ENCODE results near the gene SLC25A29. TPM values are rescaled to one million over a fixed set of nuclear protein-coding genes. Genes with fewer than 3 reads are reported as not detected.
"Not testable (repeated sequence)": the region's sequence is repeated elsewhere in the genome, so short reads cannot be mapped to it uniquely, and the experiment has no call there.

SLC25A29 gene
- polyA plus RNA-seq, 1 donor, result 78.0 TPM

DNA sequence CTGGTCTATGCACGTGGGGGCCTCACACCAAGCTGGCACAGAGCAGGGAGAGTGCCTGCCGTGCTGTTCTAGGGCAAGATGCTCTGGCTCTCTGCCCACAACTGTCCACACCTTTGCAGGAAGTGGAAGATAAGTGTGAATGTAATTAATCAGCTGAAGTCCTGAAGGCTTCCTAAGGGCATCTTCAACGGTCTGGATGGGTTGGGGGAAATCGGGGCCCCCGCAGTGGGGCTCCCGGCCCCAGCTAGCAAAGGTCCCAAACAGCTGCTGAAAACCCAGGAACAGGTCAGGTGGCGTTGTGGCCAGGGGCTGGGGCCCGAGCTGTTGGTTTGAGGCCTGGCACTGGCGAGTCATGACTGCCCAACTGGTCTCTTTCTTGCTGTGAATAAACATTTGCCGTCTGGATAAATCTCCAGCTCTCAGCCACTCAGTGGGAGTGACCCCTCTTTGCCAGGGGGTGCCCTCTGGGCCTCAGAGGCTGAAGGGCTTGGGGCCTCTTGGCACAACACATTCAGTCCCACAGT lies 6.7 kb upstream of the SLC25A29 start:
- DNase-seq, result no peak

DNA sequence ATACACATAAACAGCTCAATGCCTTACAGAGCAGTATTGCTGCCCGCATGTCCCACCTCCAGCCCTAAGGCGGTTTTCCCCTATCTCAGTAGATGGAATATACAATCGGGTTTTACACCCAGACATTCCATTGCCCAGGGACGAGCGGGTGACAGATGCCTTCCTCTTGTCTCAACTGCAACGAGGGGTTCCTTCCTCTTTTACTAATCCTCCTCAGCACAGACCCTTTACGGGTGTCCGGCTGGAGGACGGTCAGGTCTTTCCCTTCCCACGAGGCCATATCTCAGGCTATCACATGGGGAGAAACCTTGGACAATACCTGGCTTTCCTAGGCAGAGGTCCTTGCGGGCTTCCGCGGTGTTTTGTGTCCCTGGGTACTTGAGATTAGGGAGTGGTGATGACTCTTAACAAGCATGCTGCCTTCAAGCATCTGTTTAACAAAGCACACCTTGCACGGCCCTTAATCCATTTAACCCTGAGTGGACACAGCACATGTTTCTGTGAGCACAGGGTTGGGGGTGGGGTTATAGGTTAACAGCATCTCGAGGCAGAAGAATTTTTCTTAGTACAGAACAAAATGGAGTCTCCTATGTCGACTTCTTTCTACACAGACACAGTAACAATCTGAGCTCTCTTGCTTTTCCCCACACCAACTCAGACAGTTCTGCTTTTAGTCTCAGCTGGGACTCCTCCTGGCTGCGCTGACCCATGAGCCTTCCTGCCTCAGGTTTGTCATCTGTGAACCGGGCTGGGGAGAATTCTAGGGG lies 6.0 kb upstream of the SLC25A29 start:
- not testable (repeated sequence) for DNase-seq

DNA sequence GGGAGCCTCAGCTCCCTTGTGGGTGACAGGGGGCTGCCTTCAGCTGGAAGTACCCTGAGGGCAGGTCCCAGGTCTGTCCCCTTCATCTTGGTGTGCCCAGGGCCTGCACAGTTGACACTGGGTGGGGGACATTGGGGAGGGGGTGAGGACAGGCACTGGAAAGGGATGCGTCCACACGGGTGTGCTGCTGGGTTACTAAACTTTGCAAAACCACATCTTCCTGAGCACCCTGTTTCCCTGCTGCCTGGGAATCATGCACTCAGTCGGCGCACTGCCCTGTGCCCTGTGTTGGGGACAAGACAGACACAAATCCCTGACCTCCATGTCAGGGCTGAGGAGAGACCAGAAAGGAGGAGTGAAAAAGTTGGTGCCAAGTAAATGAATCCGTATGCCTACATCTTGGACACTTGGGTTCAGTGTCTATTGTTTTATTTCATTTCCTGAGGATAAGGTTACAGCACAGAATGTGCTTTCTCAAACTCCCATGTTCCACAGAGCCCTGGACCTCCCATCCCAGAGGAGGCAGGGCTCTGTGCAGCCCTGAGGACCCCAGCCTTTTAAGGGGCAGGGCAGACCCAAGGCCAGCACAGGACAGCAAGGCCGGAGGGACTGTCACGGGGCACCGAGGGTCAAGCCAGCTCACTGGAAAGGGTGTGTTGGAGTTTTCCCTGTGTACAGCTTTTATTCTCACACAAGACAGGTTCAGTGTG lies 2.9 kb upstream of the SLC25A29 start:
- DNase-seq, result no peak

DNA sequence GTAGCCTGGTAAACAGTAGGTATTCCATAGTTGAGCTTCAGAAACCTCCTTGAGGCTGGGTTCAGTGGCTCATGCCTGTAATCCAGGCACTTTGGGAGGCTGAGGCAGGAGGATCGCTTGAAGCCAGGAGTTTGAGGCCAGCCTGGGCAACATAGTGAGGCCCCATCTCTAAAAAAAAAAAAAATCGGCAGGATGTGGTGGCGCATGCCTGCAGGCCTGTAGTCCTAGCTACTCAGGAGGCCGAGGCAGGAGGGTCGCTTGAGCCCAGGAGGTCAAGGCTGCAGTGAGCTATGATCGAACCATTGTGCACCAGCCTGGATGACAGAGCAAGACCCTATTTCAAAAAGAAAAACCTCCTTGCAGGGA lies 2.2 kb upstream of the SLC25A29 start:
- not testable (repeated sequence) for DNase-seq

DNA sequence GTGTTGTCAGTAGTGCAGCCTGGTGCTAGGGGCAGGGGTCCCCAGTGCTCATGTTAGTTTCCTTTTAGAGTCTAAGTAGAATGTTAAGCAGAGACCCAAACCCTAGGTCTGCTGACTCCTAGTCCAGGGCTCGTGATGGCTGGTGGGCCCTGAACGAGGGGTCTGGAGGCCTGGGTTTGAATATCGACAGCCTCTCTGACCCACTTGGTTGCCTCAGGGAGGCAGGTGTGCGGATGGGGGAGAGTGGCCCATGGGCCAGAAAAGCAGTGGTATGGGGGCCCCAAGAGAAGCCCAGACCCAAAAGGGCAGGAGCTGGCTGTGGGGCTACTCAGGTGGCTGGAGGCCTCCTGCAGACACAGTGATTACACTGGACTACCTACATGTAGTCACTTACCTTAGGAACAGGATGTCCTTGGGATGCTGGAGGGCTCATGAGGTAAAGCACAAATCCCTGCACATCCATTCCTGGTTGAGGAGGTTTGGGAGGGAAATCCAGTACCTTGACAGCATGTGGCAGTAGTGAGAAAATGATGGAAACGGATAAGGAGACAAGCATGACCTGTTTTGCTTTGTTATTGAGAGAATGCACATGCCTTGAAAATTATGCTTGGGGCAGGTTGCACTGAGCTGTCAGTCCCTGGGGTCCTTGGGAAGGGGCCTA lies 1.7 kb upstream of the SLC25A29 start:
- no peak for DNase-seq

DNA sequence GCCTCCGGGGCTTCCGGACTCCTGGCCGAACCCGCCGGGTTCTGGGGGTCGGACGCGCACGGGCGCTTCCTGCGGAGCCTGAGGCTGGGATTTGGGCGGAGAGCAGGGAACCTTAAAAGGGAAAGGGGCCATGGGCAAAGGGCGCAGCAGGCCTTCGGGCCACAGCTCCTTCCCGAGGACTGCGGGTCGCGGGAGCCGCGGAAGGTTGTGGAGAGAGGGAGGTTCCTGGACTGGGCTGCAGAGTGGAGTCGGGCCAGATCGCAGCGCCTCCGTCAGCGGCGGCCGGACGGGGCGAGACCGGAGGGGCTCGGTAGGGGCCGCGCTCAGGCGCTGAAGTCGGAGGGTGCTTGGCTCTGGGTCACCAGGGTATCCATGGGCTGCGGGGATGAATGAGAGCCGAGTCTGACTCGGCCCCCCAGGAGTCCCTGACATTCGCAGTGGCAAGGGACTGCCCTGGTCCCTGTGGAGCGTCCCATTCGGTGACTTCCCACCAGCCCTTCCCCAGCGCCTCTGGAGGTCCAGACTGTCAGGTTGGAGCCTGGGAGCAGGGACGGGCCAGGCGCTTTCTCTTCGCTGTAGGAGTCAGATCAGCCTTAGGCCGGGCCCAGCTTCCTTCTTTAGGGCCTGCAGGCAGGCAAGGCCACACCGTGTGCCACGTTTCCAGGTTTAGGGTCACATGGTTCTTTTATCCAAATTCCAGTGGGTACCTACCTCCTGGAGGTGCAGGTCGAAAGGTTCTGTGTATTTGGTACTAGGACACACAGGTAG lies 938 bp upstream of the SLC25A29 start:
- DNase-seq, result no peak

DNA sequence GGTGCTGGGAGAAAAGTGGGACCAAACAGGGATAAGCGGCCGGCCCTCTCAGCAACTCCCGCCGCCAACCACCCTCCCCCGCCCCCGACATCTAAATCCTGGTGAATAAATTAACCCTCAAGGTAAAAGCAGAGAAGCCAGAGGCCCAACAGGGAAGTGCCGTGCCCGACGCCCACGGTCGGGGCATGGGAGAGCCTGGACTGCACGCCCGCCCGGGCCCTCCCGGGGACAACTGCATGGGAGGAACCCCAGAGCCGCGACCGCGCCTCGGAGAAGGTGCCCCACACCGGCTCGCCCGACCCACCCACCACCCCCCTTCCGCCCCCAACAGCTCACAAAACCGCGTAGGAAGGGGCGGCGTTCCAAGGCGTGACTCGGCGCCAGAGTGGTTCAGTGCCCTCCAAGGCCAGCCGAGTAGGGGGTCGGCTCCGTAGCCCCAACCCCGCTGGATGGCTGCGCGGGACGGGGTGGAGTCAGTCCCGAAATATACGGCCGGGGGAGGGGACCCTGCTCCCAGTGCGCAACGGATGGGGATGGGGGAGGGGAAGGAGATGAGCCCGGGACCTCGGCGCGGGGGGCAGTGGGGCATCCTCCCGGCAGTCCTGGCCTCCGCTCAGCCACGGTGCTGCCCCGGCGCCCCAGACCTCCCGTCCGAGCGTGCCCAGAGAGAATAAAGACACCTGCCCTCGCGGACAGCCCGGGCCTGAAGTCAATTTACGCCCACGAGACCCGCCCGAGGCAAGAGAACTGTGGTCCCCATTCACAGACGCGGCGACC lies 732 bp downstream of the SLC25A29 start:
- DNase-seq, result no peak

DNA sequence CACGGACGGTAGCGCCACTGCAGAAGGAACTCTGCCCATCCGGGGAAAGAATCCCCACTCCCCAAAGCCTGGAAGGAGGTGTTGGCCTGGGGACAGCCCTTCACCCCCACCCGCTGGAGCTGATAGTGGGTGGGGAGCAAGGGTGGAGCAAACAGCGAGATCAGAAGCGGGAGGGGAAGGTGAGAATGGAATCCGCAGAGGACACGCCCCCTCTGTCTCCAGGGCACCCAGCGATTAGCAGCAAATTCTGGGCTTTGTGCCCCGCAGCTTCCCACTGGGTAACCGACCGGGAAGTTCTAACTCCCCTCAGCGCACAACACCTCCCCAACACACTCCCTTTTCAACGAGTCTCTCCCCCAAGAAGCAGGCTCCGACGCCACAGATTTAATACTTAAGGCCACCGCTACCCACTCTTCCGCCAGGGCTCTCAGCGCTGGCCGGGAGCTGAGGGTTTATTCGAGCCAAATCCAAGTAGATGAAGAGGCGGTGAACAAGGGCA lies 1.4 kb downstream of the SLC25A29 start:
- no peak for DNase-seq

DNA sequence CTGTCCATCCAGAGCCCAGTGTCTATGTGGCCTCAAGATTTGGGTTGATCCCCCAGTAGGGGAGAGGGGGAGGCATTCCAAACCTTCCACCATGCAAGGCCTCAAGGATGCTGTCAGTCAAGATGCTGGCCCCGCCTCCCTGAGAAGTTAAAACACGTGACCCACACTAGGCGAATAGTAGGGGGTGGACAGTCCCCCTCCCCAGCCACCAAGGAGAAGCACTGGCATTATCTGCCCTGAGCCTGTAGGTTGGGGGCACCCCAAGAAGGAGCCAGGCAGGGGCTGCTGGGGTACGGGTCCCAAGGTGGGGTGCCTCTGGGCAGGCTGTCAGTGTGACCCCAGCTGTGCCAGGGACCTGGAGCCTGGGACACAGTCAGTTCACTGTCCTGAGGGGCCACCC lies 2.3 kb downstream of the SLC25A29 start:
- no peak for DNase-seq

DNA sequence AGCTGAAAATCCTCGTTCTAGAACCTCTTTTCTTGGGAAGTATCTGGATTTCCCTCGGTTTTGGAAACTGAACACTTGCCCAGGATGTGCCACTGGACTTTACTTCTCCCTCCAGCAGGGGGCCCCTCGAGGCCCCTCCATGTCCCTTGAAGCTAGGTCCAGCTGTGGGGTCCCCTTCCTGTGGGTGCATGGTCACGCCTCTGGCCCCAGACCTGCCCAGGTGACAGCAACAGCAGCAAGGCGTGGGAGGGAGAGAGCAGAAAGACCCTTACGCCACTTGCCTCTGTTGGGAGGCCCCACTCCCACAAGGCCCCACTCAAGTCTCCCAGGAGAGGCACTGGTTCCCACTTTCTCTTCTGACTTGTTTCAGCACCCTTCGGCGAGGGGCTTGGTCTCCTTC lies 3.1 kb downstream of the SLC25A29 start:
- DNase-seq, result no peak

DNA sequence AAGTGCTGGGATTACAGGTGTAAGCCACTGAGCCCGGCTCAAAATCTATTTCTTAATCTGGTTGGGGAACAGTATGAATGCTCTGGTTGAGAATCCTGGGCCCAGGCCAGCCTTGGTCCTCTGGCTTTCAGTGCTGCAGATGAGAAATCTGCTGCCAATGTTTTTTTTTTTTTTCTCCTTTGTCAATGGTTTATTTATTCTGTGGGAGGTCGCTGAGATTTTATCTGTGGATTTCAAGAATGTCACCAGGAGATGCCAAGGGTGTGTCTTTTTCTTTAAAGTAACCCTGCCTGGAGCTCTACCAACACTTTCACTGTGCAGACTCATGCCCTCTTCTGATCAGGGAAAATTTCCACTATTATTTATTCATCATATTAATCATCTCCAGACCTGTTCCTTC lies 3.6 kb downstream of the SLC25A29 start:
- DNase-seq, result no peak

DNA sequence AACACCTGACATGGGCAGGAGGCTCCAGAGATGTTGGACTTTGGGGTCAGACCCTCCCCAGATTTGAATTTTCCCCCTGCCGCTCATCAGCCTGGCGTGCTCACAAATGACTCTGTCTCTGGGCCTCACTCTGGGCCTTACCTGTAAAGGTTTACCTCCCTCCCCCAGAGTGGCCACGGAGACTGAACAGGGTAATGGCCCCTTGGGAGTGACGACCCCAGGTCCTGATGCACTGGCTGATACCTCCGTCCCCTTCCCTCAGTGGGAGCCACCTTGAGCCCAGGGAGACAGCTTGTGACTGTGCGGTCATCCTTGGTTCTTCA lies 7.0 kb downstream of the SLC25A29 start:
- DNase-seq, result no peak

DNA sequence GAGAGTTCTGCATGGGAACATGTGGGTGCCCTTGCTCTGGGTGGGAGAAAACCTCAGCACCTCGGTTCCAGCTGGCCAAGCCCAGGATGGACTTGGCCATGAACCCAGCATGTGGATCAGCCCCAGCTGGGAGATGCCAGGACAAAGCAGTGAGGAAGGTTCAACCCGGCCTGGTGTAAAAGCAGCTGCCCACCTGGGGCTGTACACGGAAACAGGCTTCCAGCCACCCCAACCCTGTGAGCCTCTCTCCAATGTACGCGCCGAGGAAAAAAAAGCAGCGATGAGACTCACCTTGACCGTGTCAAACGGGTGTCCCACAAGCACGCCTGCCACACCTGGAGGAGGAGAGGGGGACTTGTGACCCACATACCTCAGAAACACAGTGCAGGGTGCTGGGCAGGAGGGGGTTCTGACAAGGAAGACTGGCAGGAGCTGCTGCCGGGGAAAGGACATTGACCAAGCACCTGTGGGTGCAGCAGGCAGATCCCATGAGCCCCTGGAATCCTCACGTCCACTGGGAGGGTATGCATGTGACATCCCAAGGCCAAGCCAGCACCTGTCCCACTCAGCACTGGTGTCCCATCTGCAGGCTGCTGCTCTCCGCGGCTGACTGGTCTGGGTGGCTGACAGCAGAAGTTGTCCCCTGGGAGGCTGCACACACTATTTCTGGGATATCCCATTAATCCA lies 7.5 kb downstream of the SLC25A29 start:
- no peak for DNase-seq

DNA sequence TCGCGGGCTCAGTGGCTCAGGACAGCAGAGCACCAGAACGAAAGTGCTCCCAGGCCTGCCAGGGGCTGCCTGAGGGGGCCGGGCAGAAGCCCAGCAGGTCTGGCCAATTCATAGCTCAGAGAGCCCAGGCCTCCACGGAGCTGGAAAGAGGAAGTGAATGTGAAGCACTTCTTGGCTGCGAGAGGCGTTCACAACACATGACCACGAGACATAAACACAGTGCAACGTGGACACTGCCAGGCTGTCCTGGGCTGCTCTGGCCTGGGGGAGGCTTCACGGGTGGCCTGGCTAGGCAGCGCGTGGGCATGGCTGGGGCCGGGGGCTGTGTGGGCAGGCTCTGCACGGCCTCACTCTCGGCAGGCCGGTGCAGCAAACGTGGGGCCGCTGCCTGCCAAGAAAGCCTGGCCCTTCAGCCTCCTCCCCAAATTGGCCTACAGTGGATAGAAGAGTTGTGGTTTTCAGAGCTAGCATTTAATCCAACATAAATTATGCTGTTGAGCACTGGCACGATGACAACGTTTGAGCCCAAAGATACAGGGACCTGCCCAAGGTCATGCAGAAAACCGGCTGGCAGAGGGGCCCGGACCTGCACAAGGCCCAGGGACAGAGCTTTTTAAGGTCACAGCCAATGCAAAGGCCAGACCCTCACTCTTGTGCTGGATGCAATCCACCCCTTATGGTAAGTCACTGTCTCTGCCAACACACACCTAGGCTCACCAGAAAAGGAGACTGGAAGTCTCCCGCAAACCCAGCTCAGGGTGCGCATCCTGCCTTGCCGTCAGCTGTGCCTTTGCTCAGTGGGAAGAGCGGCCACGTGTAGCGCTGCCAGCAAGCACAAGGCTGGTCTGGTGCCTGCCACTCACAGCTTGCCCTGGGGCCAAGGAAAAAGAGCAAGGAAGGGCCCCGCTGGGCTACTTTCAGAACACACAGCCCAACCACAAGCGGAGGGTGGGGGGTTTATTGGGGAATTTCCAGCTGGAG lies 8.6 kb downstream of the SLC25A29 start:
- no peak for DNase-seq

DNA sequence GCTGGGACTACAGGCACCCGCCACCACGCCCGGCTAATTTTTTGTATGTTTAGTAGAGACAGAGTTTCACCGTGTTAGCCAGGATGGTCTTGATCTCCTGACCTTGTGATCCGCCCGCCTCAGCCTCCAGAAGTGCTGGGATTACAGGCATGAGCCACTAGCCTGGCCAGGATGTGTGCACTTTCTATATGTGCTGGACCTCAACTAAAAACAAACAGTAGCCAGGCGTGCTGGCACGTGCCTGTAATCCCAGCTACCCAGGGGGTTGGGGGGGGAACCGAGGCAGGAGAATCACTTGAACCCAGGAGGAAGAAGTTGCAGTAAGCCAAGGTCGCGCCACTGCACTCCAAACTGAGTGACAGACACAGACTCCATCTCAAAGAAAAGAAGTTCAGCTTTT lies 9.5 kb downstream of the SLC25A29 start:
- not testable (repeated sequence) for DNase-seq

DNA sequence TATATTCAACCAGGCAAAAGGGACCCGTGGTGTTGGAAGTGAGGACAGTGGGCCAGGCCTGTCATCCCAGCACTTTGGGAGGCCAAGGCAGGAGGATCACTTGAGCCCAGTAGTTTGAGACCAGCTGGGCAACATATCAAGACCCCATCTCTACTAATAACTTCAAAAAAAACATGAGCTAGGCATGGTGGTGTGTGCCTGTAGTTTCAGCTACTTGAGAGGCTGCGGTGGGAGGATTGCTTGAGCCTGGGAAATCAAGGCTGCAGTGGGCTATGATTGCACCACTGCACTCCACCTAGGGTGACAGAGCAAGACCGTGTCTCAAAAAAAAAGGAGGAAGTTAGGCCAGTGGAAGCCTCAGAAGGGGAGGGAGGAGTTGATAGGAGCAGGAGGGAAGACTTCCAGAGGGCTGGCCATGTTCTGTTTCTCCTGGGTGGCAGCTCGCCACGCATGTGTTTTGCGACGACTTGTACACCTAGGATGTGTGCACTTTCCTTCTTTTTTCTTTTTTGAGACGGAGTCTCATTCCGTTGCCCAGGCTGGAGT lies 10.1 kb downstream of the SLC25A29 start:
- no peak for DNase-seq

DNA sequence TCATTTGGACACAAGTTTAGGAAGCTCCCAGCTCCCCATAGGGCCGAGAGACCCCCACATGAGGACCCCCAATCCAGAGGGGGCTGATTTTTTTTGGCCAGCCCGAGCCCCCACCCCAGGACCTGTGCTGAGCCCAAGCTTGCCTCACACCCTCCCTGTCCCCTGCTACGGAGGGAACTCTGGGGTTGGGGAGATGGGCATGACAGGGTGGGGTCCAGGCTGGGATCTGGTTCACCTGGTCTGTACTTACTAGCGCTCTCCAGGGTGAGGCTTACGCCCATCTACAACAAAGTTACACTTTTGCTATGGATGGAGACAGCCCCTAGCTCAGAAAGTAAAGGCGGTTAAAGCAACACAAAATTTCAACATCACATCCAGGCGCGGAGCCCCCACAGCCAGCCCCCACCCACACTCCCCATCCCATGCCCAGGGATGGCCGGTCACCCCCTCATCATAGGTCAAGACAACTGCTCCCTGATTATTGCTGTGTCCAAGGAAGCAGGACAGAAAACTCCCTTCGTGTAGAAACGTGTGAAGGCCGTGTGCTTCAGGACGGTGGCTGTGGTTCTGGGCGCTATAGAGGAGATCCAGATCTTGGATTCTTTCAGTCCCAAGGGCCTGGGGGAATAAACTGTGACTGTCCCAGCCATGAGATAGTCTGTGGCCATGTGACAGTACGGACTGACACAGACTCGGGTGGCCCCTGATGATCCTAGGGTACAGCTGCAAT lies 10.7 kb downstream of the SLC25A29 start:
- no peak for DNase-seq

DNA sequence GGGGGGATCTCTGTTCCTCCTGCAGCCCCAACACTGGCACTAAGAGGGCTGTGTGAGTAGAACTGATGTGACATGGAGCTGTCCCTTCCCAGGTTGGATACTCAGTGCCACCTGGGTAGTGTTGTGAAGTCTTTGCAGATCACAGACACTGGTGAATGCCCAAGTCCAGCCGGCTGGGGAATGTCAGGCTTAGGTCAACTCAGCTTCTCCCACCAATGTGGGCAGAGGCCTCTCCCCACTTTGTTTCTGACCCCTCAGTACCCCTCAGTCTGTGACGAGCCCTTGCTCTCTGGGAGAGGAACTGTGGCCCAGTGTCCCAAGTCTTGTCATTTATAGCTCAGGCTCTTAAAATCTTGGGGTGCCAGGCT lies 11.3 kb downstream of the SLC25A29 start:
- no peak for DNase-seq

All from left kidney (tissue), 2 donors.